Measurements from ENCODE around the gene MSLN.

DNA sequence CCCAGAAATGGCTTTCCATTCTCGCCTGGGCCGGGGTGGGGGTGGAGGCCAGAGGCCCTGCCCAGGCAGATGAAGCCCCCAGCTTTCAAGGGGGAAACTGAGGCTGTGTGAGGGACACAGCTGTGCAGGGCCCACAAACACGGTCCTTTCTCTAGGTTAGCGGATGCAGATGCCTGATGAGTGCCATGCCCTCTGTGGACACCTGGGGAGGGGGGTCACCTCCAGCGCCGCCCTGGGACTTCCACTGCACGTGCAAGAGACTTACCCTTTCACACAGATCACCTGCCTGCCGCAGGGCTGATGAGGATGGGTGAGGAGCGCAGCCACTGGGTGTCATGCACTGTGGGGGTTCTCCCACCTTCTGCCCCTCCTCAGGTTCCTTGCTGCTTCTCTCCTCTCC is 42.1 kb upstream of the MSLN start:
- TF ChIP-seq TAF1 (IDR thresholded peaks at IDR 0.05; ENCODE audit: borderline replicate concordance, low read depth, low read length) (no peak), POLR2A (IDR thresholded peaks at IDR 0.05; ENCODE audit: low read depth, low read length) (no peak), POLR2AphosphoS5 (IDR thresholded peaks at IDR 0.05; ENCODE audit: low read depth, low read length) (no peak)

All from GM12892 (cell line).